Thyroid gland (tissue), 4 donors: ENCODE results near the gene ZNF618.

Experiments used
- CTCF ChIP-seq, 6 experiments: fragments of 200-600 bp in 3 of 6; fragments of 450-650 bp in 3 of 6; sonication (generic) in 3 of 6; IDR thresholded peaks; one replicate each; pipeline ENCODE4 v1.5.1; 2016 to 2019; ENCODE audit warnings: antibody characterized with exemption in 6 of 6, mild to moderate bottlenecking in 2 of 6, inconsistent platforms in 1 of 6, moderate library complexity in 1 of 6
- POLR2A ChIP-seq, 2 donors: fragments of 450-650 bp; IDR thresholded peaks; one replicate each; pipeline ENCODE4 v1.6.1; 2017; ENCODE audit warnings: antibody characterized with exemption in 2 of 2, mild to moderate bottlenecking in 2 of 2, moderate library complexity in 1 of 2

GRCh38 chr9:114058688-114059046, 182.6 kb downstream of the ZNF618 start:
- TF ChIP-seq POLR2A (IDR thresholded peaks at IDR 0.05): no peak
- TF ChIP-seq CTCF (IDR thresholded peaks at IDR 0.05): no peak
